Measurements from ENCODE around the gene ATP8A1.

Gene ATP8A1

GRCh38 chr4:42543762-42544161, 113.1 kb downstream of the ATP8A1 start:
- in situ Hi-C loops (cut with MboI; ENCODE audit: low pct_unique_long_range_greater_than_20kb, low sequenced_read_pairs, unreplicated experiment): no loop called here
- no peak for DNase-seq (ENCODE audit: low spot score)
- TF ChIP-seq CTCF (IDR thresholded peaks at IDR 0.05; ENCODE audit: extremely low read depth, insufficient read depth, missing control alignments): no peak

DNA sequence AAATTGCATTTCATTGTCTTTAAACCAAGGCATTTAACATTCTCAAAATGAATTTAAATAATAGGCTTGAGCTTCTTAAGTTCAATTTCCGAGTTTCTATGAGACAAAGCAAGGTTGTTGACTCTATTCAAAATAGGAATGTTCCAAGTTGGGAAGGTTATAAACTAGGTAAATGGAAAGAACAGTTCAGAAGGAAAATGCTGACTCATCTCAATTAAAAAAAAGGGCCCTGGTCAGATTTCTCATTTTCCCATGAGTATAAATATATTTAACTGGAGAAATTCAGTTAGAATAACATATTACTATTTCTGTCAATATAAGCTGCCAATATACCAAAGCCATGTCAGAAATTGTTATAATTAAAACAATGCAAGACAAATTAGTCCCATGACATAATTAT, 113.8 kb downstream of the ATP8A1 start:
- in situ Hi-C loops (cut with MboI; ENCODE audit: low pct_unique_long_range_greater_than_20kb, low sequenced_read_pairs, unreplicated experiment): no loop called here
- no peak for TF ChIP-seq CTCF (IDR thresholded peaks at IDR 0.05; ENCODE audit: extremely low read depth, insufficient read depth, missing control alignments)
- DNase-seq (ENCODE audit: low spot score): no peak

GRCh38 chr4:42541647-42542046, 115.3 kb downstream of the ATP8A1 start:
- TF ChIP-seq CTCF (IDR thresholded peaks at IDR 0.05; ENCODE audit: extremely low read depth, insufficient read depth, missing control alignments): no peak
- in situ Hi-C loops (cut with MboI; ENCODE audit: low pct_unique_long_range_greater_than_20kb, low sequenced_read_pairs, unreplicated experiment): no loop called here
- DNase-seq (ENCODE audit: low spot score): no peak

GRCh38 chr4:42533042-42533441, 123.9 kb downstream of the ATP8A1 start:
- in situ Hi-C loops (cut with MboI; ENCODE audit: low pct_unique_long_range_greater_than_20kb, low sequenced_read_pairs, unreplicated experiment): no loop called here
- TF ChIP-seq CTCF (IDR thresholded peaks at IDR 0.05; ENCODE audit: extremely low read depth, insufficient read depth, missing control alignments): no peak

GRCh38 chr4:42531341-42532030, 125.4 kb downstream of the ATP8A1 start:
- TF ChIP-seq CTCF (IDR thresholded peaks at IDR 0.05; ENCODE audit: extremely low read depth, insufficient read depth, missing control alignments): no peak
- DNase-seq (ENCODE audit: low spot score): no peak
- in situ Hi-C loops (cut with MboI; ENCODE audit: low pct_unique_long_range_greater_than_20kb, low sequenced_read_pairs, unreplicated experiment): no loop called here

More at GRCh38 chr4:42533042-42533441, 123.9 kb downstream of the ATP8A1 start:
- DNase-seq (ENCODE audit: low spot score): no peak

DNA sequence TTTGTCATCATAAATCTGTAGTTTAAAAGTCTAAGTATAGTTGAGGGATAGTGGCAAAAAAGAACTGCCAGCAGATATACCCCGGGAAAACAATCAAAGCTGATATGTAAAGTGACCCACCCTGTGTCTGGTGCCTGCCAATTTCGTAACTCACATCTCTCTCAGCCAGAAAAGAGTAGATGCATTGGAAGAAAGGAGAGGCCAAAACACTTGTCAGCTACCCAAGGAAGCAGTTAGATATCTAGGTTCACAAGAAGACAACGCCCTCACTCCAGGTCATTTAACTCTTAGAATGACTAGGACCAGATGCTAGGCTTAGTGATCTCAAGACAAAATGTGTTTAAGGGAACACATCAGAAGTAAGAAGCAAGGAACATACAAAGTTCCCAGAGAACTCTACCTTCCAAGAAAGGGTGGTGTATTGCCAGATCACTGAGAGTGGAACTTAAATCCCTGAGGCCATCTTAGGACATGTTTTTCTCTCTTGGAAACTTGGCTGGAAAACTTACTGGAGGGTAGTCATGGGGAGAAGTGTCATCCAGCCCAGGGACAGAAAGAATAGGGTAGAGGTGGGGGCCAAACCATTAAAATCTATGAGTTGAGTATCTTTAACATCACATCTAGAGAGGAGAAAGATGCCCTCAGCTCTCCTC, 133.7 kb downstream of the ATP8A1 start:
- in situ Hi-C loops (cut with MboI; ENCODE audit: low pct_unique_long_range_greater_than_20kb, low sequenced_read_pairs, unreplicated experiment): loop anchor here (25.0 kb wide), 2 partner anchors 236 to 561 kb away; no protein-coding TSS in a partner anchor
- no peak for DNase-seq (ENCODE audit: low spot score)
- no peak for TF ChIP-seq CTCF (IDR thresholded peaks at IDR 0.05; ENCODE audit: extremely low read depth, insufficient read depth, missing control alignments)

All from GM13977 (cell line).